Muscle layer of colon (tissue), 2 donors: ENCODE measurements around the gene RUFY1.
"Not testable (repeated sequence)": the region's sequence is repeated elsewhere in the genome, so short reads cannot be mapped to it uniquely, and the experiment has no call there.

Source experiments
- H3K27ac ChIP-seq: one replicate; pipeline ENCODE4 v1.7.0; 2013; ENCODE audit warnings: low read depth, mild to moderate bottlenecking, low read length, moderate library complexity
- H3K27me3 ChIP-seq, 2 donors: one replicate each; pipeline ENCODE4 v1.7.0; 2013; ENCODE audit warnings: low read length in 2 of 2, mild to moderate bottlenecking in 2 of 2; ENCODE audit not compliant: insufficient read depth in 2 of 2, control insufficient read depth in 1 of 2
- H3K36me3 ChIP-seq: one replicate; pipeline ENCODE4 v1.7.0; 2013; ENCODE audit warnings: mild to moderate bottlenecking, low read length; ENCODE audit not compliant: insufficient read depth
- H3K4me1 ChIP-seq: one replicate; pipeline ENCODE4 v1.7.0; 2013; ENCODE audit warnings: mild to moderate bottlenecking, low read length; ENCODE audit not compliant: insufficient read depth
- H3K4me3 ChIP-seq, 2 donors: one replicate each; pipeline ENCODE4 v1.7.0; 2013; ENCODE audit warnings: low read length in 2 of 2, low read depth in 1 of 2, mild to moderate bottlenecking in 1 of 2, moderate library complexity in 1 of 2
- H3K9ac ChIP-seq: one replicate; pipeline ENCODE4 v1.7.0; 2013; ENCODE audit warnings: low read length
- H3K9me3 ChIP-seq: one replicate; pipeline ENCODE4 v1.7.0; 2013; ENCODE audit warnings: mild to moderate bottlenecking, low read length
- donor health status: abdominal sarcoma.
- donor health status: Adenocarcinoma of cecum.

RUFY1 gene

GRCh38 chr5:179517746-179518145 is 32.6 kb upstream of the RUFY1 start:
- not testable (repeated sequence) for H3K9me3 ChIP-seq, H3K36me3 ChIP-seq, H3K9ac ChIP-seq, H3K4me1 ChIP-seq, H3K4me3 ChIP-seq, H3K27ac ChIP-seq, H3K27me3 ChIP-seq

- not testable (repeated sequence) for H3K9ac ChIP-seq, H3K4me1 ChIP-seq, H3K4me3 ChIP-seq, H3K27ac ChIP-seq, H3K27me3 ChIP-seq, H3K36me3 ChIP-seq, H3K9me3 ChIP-seq
Observed at GRCh38 chr5:179518369-179518768, 32.0 kb upstream of the RUFY1 start.

- H3K4me3 ChIP-seq, H3K9ac ChIP-seq, H3K27ac ChIP-seq, H3K36me3 ChIP-seq, H3K4me1 ChIP-seq, H3K27me3 ChIP-seq, H3K9me3 ChIP-seq: not testable (repeated sequence)
Observed at GRCh38 chr5:179519416-179520070, 30.8 kb upstream of the RUFY1 start.

- H3K4me1 ChIP-seq, H3K36me3 ChIP-seq, H3K4me3 ChIP-seq, H3K9me3 ChIP-seq, H3K9ac ChIP-seq, H3K27me3 ChIP-seq, H3K27ac ChIP-seq: not testable (repeated sequence)
Observed at GRCh38 chr5:179522107-179522506, 28.2 kb upstream of the RUFY1 start.

GRCh38 chr5:179526978-179527377 is 23.4 kb upstream of the RUFY1 start:
- Histone ChIP-seq H3K9ac (no peak overlapping the region), H3K9me3 (no peaks in the 10 kb centered on the region), H3K27me3 (no peaks in the 10 kb centered on the region), H3K4me1 (no peaks in the 10 kb centered on the region), H3K4me3 (no peak overlapping the region), H3K27ac (no peak overlapping the region), H3K36me3 (no peaks in the 10 kb centered on the region)

- H3K9me3 ChIP-seq, result no peaks in the 10 kb centered on the region
- H3K4me1 ChIP-seq, result no peaks in the 10 kb centered on the region
- no peaks in the 10 kb centered on the region for H3K27me3 ChIP-seq
- H3K27ac ChIP-seq, result no peak overlapping the region
- H3K36me3 ChIP-seq, result no peaks in the 10 kb centered on the region
- peak overlapping the region; percentile 47 to 68 for H3K4me3 ChIP-seq
- H3K9ac ChIP-seq, result peak overlapping the region; percentile 53
Observed at GRCh38 chr5:179530069-179530998, 20.0 kb upstream of the RUFY1 start.

GRCh38 chr5:179533024-179533423 is 17.3 kb upstream of the RUFY1 start:
- Histone ChIP-seq H3K4me3 (no peak overlapping the region), H3K4me1 (no peaks in the 10 kb centered on the region), H3K27ac (no peak overlapping the region), H3K36me3 (no peaks in the 10 kb centered on the region), H3K27me3 (no peaks in the 10 kb centered on the region), H3K9me3 (no peaks in the 10 kb centered on the region), H3K9ac (no peak overlapping the region)

GRCh38 chr5:179533907-179534306 is 16.4 kb upstream of the RUFY1 start:
- H3K27ac ChIP-seq, result no peak overlapping the region

GRCh38 chr5:179534431-179534830 is 15.9 kb upstream of the RUFY1 start:
- Histone ChIP-seq H3K9me3 (no peaks in the 10 kb centered on the region), H3K9ac (no peak overlapping the region), H3K36me3 (no peaks in the 10 kb centered on the region), H3K27ac (no peak overlapping the region), H3K4me1 (no peaks in the 10 kb centered on the region), H3K27me3 (no peaks in the 10 kb centered on the region), H3K4me3 (no peak overlapping the region)

More at GRCh38 chr5:179533907-179534306, 16.4 kb upstream of the RUFY1 start:
- no peaks in the 10 kb centered on the region for H3K27me3 ChIP-seq
- H3K9ac ChIP-seq, result no peak overlapping the region
- H3K4me1 ChIP-seq, result no peaks in the 10 kb centered on the region
- H3K9me3 ChIP-seq, result no peaks in the 10 kb centered on the region
- H3K36me3 ChIP-seq, result no peaks in the 10 kb centered on the region
- H3K4me3 ChIP-seq, result no peak overlapping the region

GRCh38 chr5:179536676-179537075 is 13.7 kb upstream of the RUFY1 start:
- Histone ChIP-seq H3K9me3 (no peaks in the 10 kb centered on the region), H3K4me3 (no peak overlapping the region), H3K36me3 (no peaks in the 10 kb centered on the region), H3K27ac (no peak overlapping the region), H3K9ac (no peak overlapping the region), H3K4me1 (no peaks in the 10 kb centered on the region), H3K27me3 (no peaks in the 10 kb centered on the region)

GRCh38 chr5:179542170-179542569 is 8.2 kb upstream of the RUFY1 start:
- no peaks in the 10 kb centered on the region for H3K4me1 ChIP-seq
- no peak overlapping the region for H3K9ac ChIP-seq
- no peaks in the 10 kb centered on the region for H3K36me3 ChIP-seq
- no peaks in the 10 kb centered on the region for H3K27me3 ChIP-seq
- H3K4me3 ChIP-seq, result no peak overlapping the region
- H3K27ac ChIP-seq, result no peak overlapping the region
- H3K9me3 ChIP-seq, result no peaks in the 10 kb centered on the region

GRCh38 chr5:179543275-179543674 is 7.1 kb upstream of the RUFY1 start:
- H3K36me3 ChIP-seq, H3K4me3 ChIP-seq, H3K4me1 ChIP-seq, H3K27me3 ChIP-seq, H3K9me3 ChIP-seq, H3K9ac ChIP-seq, H3K27ac ChIP-seq: not testable (repeated sequence)
